ENCODE results near the gene SPATA16.

GRCh38 chr3:172853005-172853404 is 288.0 kb downstream of the SPATA16 start:
- no peak for TF ChIP-seq POLR2A (IDR thresholded peaks at IDR 0.05)
- no peak for TF ChIP-seq CTCF (IDR thresholded peaks at IDR 0.05)

Data from thyroid gland (tissue), 4 donors.